ENCODE data around the gene SIGLEC1.

Gene SIGLEC1

DNA sequence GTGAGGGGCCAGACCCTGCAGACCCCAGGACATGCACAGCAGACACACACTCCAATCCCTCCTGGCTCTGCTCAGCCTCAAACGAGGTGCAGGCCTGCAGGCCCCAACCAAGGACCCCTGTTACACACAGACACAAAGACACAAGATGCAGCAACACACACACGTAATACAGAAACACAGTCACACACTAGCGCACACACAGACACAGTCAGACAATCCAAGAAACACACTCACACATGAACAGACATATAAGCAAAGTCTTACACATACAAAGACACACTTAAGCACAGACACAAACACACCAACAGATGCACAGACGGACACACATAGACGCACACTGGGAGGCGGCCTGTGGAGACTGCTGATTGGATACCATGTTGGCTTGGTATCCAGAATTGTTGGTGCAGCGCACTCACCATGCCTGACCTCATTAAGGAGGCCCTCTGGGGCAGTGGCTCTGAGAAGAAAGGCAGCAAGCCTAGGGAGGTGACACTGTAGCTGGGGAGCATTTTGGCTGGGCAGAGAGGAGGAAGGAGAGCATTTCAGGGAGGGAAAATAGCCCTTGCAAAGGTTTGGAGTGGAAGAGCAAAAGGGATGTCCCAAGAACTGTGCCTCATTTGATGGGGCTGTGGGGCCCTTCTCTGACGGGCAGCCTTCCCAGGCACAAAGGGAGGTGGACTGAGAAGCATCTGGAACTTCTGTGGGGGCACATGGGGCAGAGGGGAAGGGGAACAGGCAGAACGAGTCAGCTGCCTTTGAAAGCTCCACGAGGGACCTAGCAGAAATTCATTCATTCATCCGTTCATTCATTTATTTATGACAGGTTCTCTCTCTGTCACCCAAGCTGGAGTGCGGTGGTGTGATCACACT lies 18.6 kb upstream of the SIGLEC1 start:
- no peak for DNase-seq
- in situ Hi-C loops (cut with MboI; ENCODE audit: low pct_unique_long_range_greater_than_20kb, low sequenced_read_pairs), result no loop called here

DNA sequence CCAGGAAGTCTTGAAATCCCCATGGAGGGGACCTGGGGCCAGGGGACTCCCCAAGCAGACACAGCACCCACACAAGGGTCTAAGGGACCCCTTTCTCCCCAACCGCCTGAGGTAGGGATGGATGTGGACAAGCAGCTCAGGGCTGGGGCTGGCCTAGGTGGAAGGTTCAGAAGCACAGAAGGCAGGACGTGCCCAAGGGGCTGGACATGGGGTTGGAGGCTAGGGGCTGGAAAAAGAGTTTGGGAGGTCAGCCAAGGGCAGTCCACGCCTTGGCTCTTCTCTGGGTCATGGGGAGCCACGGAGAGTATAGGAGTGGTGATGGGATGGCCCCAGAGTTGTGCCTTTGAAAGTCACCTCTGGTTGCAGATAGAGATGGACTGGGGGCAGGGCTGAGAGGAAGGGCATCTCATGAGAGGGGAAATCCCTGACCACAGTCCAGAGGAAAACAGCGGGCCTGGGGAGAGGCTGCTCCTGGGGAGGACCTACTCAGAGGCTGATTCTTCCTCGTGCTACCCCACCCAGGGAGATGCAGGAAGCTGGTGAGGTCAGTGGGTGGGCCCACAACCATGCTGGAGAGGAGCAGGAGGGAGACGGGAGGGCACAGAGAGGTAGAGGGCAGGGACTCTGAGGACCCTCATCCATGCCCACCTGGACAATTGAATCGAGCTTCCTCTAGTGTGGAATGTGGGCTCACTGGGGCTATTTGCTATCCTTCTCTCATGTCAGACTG lies 17.6 kb upstream of the SIGLEC1 start:
- in situ Hi-C loops (cut with MboI; ENCODE audit: low pct_unique_long_range_greater_than_20kb, low sequenced_read_pairs), result no loop called here
- DNase-seq, result no peak

DNA sequence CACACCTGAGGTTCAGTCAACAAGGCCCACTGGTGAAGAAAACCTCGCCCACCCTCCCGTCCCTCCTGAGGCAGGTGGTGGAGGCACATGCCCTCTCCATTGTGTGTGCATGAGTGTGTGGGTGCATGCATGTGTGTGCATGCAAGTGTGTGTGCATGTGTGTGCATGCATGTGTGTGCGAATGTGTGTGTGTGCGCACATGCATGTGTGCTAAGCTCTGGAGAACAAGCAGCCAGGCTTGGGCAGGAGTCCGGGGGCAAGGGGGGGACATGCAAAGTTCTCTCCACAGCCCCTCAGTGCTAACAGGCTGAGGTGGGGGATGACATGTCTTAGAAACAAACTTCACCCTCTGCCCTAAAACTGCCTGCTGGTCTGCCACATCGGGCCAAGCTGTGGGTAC lies 17.0 kb upstream of the SIGLEC1 start:
- in situ Hi-C loops (cut with MboI; ENCODE audit: low pct_unique_long_range_greater_than_20kb, low sequenced_read_pairs), result no loop called here

DNA sequence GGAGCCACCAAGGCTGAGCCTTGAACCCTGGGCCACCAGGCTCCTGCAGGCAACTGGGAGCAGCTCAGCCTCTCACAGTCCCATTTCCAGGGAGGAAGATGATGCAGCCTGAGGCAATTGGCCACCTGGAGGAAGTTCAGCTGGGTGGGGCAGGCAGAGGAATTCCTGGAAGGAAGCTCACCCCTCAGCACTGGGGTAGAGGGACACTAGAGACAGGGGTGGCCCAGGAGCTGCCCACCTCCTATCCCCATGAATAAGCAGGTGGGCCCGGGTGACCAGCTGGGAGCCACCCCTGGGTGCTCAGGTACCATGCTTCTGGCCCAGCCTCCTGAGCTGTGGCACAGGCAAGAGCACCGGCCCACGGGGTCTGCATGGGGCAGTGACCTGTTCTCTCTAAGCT lies 16.5 kb upstream of the SIGLEC1 start:
- no peak for DNase-seq
- in situ Hi-C loops (cut with MboI; ENCODE audit: low pct_unique_long_range_greater_than_20kb, low sequenced_read_pairs), result no loop called here

More for the DNA sequence above, 17.0 kb upstream of the SIGLEC1 start:
- no peak for DNase-seq

DNA sequence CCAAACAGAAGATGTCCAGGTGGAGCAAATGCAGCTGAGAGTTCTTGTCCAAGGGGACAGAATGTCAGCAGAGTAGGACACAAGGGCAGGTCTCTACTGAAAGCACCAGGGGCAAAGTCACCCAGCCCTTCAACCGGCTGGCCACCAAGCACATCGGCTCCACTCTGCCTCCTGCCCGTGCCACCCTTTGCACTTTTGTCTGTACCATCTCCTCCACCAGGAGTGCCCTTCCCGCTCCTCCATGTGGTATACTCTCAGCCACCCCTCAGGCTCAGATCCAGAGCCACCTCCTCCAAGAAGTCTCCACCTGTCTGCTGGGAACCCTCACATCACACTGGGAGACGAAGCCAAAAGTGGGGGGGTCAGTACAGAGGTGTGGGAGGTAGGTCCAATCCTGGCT lies 16.0 kb upstream of the SIGLEC1 start:
- no peak for DNase-seq
- in situ Hi-C loops (cut with MboI; ENCODE audit: low pct_unique_long_range_greater_than_20kb, low sequenced_read_pairs), result no loop called here

DNA sequence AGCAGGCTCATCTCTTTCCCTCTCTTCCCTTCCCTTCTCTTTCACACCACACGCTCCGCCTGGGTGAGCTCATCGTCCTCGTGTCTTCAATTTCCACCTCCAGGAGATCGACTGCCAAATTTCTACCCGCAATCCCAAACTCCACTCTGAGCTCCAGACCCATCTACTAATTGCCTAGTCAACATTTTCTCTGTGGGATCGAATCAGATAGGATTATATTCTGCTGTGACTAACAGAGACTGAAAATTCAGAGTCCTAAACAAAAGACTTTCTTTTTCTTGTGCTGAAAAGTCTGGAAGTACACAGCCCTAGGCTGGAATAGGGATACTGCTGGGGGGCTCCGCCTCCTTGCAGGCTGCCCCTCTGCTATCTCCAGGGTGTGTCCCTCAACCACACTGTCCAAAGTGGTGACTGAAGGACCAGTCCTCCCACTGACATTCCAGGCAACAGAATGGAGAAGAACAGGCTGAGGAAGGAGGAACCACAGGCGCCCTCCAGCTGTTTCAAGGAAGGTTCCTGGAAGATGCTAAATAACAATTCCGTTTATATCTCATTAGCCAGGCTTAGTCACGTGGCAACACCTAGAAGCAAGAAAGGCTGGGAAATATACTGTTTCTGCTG lies 15.1 kb upstream of the SIGLEC1 start:
- no peak for DNase-seq
- in situ Hi-C loops (cut with MboI; ENCODE audit: low pct_unique_long_range_greater_than_20kb, low sequenced_read_pairs), result no loop called here

DNA sequence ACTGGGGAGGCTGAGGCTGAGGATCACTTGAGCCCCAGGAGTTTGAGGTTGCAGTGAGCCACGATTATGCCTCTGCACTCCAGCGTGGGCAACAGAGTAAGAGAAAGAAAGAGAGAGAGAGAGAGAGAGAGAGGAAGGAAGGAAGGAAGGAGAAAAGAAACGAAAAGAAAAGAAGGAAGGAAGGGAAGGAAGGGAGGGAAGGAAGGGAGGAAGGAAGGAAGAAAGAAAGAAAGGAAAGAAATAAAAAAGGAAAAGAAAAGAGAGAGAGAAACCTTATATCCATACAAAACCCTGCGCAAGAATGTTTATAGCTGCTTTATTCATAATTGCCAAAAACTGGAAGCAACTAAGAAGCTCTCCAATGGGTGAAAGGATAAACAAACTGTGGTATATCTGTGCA lies 12.0 kb upstream of the SIGLEC1 start:
- DNase-seq, result no peak
- in situ Hi-C loops (cut with MboI; ENCODE audit: low pct_unique_long_range_greater_than_20kb, low sequenced_read_pairs), result no loop called here

DNA sequence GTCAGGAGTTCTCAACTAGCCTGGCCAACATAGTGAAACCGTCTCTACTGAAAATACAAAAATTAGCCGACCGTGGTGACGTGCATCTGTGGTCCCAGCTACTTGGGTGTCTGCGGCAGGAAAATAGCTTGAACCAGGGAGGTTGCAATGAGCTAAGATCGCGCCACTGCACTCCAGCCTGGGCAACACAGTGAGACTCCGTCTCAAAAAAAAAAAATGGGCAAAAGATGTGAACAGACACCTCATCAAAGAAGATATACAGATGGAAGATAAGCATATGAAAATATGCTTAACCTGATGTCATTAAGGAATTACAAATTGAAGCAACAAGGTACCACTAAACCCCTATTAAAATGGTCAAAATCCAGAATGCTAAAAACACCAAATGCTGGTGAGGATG lies 10.9 kb upstream of the SIGLEC1 start:
- in situ Hi-C loops (cut with MboI; ENCODE audit: low pct_unique_long_range_greater_than_20kb, low sequenced_read_pairs), result no loop called here
- no peak for DNase-seq

DNA sequence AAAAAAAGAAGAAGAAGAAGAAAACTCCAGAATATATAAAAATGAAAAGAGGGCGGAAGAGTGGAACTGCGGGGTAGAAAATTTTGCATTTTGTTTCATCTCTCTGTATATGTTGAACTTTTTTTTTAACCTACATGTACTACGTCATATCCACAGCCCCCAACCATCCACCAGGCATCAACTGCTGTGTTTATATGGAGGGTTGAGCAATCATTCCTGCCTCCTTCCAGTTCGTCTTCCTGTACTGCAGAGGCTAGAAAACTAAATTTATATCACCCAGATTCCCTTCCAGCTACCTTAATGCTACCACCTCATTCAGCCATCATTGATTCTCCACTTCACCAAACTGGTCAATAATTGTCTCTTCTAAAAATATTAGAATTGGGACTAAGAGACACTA lies 9.5 kb upstream of the SIGLEC1 start:
- no peak for DNase-seq
- in situ Hi-C loops (cut with MboI; ENCODE audit: low pct_unique_long_range_greater_than_20kb, low sequenced_read_pairs), result no loop called here

DNA sequence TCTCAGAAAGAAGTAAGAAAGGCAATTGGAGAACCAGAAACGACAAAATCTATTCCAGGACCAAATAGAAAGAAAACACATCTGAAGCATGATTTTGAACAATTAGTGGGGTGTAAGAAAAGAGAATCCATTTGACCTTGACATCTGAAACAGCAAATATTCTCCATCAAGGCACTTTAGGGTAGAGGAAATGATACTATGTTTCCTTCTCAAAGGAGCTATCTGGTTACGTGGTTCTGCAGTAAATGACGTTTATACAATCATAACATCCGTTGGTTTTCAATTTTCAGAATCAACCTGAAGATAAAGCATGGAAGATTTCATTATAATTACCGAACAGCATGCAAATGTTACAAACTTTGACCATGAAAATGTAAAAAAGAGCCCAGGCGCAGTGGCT lies 8.2 kb upstream of the SIGLEC1 start:
- in situ Hi-C loops (cut with MboI; ENCODE audit: low pct_unique_long_range_greater_than_20kb, low sequenced_read_pairs), result no loop called here
- no peak for DNase-seq

DNA sequence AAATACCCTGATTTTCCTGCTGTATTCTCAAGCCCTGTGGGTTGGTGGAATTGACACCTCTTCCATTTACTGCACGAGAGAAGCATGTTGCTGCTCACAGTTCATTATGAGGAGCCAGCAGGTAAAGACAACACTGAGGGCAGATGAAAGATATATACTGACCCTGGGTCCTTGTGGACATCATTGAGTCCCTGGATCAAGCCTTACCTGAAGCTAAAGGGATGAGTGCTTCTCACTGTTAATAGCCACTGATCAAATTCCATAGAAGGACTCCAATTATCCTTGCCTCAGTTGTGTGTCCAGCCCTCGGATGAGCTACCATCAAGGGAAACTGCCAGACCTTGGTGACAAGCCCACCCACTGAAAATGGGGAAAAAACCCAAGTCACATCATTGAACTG lies 7.7 kb upstream of the SIGLEC1 start:
- no peak for DNase-seq
- in situ Hi-C loops (cut with MboI; ENCODE audit: low pct_unique_long_range_greater_than_20kb, low sequenced_read_pairs), result no loop called here

DNA sequence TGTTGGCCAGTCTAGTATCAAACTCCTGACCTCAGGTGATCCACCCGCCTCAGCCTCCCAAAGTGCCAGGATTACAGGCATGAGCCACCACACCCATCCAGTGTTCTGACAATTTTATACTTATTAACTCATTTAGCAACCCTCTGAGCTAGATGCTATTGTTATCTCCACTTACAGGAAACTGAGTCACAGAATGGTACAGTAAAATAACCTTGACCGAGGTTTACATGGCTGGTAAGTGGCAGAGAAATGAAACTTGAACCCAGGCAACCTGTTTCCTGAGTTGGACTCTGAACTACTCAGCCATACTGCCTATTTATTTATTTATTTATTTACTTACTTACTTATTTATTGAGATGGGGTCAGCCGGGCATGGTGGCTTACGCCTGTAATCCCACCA lies 6.6 kb upstream of the SIGLEC1 start:
- in situ Hi-C loops (cut with MboI; ENCODE audit: low pct_unique_long_range_greater_than_20kb, low sequenced_read_pairs), result no loop called here
- no peak for DNase-seq

DNA sequence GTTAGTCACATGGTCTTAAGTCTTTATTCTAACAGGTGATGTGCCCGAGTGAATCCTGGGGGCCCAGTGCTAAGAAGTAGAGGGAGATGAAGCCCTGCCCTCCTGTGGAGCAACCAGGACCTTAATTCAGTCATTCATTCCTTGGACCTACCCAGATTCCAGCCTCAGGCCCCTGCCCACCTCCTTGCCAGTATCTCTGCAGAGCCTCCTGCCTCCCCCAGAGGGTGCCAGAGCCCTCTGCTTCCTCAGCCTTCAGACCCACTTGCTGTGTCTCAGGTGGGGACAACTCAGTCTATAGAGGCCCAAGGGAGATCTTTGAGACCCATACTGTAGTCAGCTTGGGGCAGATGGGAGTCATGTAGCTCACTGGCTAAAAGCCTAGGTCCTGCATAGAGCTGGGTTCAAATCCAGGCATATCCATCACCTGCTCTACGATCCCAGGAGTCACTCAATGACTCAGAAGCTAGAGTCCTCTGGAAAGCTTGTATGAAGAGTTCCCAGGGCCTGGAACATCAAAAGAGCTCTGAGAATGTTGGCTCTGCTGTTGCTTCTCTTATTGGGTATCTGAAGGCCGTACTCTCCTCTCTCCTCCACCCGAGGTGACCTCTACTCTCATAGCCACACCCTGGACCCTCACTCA lies 3.9 kb upstream of the SIGLEC1 start:
- DNase-seq, result peak; percentile 57
- in situ Hi-C loops (cut with MboI; ENCODE audit: low pct_unique_long_range_greater_than_20kb, low sequenced_read_pairs), result no loop called here

DNA sequence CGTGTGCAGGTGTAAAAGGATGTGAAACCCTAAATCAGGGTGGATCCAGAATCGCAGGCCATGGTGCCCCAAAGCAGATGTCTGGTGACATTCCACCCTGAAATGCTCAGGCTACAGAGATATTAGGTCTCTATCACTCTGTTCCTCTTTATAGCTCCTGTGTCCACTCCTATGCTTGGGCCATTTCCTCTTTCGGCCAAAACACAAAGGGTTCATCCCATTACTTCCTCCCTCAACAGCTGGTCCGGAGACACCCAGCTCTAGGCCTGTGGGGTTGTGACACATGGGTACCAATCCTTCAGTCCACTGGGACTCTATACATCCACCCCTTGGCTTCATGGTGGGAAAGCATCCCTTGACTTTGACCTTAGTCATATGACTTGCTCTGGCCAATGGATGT lies 1.7 kb upstream of the SIGLEC1 start:
- no peak for DNase-seq
- in situ Hi-C loops (cut with MboI; ENCODE audit: low pct_unique_long_range_greater_than_20kb, low sequenced_read_pairs), result no loop called here

DNA sequence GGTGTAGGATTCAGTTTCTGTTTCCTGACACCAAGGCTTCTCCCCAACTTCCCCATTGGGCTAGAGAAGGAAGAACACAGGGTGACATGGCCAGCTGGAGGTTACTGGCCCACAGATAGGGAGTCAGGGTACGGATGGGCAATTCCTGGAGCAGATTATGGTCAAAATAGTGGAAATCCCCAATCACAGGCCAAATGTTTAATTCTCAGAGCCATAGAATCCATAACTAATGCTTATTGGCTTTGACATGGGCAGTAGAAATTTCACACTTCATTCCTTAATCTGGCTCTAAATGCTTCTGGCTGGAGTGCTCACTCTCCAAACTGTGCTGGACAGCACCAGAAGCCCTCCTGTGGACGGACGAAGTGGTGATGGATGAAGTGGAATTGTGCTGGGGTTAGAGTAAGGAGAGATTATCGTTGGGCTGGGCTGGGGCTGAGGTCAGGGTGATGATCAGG lies 887 bp downstream of the SIGLEC1 start:
- DNase-seq, result no peak
- in situ Hi-C loops (cut with MboI; ENCODE audit: low pct_unique_long_range_greater_than_20kb, low sequenced_read_pairs), result no loop called here

DNA sequence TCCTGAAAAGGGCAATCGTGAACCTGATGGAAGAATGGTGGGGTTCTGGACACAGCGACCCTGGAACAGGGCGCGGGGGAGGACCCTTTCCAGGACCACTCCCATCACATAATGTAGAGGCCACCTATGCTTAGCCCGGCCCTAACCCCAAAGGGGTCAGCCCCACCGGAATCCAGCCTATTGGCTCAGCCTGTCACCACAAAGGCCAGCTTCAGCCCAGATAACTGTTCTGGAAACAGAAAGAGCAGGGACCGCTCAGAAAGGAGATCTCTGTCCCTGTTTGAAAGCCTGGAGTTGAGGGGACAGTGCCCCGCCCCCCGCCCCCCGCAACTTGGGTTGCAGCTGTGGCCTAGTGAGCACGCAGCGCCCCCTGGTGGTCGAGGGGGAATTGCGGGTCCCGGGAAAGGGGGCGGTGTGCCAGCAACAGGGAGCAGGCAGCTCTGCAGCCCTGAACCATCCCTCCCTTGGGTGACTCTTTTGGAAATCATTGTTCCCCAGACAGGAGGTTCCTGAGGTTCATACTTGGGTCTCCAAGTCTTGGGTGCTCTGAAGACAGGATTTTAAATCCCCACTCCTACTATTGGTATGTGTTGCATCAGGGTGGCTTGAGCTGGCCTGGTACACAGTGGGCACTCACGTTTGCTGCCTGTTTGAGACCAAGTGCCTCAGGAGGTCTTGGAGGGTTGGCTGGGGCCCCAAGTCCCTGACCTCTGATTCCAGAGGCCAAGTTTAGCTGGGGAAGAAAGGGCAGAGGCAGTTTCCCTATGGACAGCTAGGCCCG lies 1.5 kb downstream of the SIGLEC1 start:
- peak; percentile 81 for DNase-seq
- in situ Hi-C loops (cut with MboI; ENCODE audit: low pct_unique_long_range_greater_than_20kb, low sequenced_read_pairs), result no loop called here

DNA sequence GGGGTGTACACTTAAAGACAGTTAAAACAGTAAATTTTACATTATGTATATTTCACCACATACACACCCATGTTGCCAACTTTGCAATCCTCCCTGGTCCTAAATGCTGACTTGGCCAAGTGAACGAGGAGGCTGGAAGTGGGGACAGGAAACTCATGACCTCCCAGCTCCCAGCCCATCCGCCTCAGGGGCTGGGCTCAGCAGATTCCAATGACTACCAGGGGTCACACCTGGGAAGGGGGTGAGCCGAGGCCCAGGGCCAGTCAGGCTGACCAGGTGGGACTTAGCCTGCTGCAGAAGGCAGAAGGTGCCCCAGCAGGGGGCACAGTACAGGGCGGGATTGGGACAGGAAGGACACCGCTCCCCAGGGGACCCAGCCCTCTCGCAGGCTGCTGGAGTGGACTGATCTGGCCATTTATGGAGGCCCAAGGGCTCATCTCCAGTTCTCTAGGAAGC lies 2.4 kb downstream of the SIGLEC1 start:
- in situ Hi-C loops (cut with MboI; ENCODE audit: low pct_unique_long_range_greater_than_20kb, low sequenced_read_pairs), result no loop called here
- DNase-seq, result no peak

DNA sequence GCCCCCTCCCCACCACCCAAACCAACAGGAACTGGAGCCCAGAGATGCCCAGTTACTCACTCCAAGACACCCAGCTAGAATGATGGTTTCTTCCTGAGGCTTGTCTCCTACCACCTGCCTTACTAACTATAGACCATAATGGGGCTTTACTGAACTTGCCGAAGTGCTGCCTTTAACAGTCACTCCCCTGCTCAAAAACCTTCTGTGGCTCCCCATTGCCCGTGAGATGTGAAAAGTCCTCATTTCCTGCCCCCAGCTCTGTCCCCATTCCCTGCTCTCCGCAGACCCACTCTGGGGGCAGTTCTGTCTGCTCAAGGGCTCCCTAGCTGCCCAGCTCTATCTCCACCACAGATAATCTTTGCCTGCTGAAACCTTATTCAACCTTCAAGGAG lies 4.9 kb downstream of the SIGLEC1 start:
- no peak for DNase-seq
- in situ Hi-C loops (cut with MboI; ENCODE audit: low pct_unique_long_range_greater_than_20kb, low sequenced_read_pairs), result no loop called here

All from KBM-7 (cell line).